DLD1 (cell line): ENCODE data around the gene C2.

Experiments
- in situ Hi-C: cut with HindIII; loops from 2 replicates; pipeline ENCODE4 v1.10.0; 2017; ENCODE audit warnings: low sequenced_read_pairs

Gene C2

GRCh38 chr6:31952890-31953289 is 25.4 kb downstream of the C2 start:
- in situ Hi-C loops: no loop called here

- in situ Hi-C loops: no loop called here
Observed at GRCh38 chr6:31954511-31954910, 27.0 kb downstream of the C2 start.

GRCh38 chr6:31956796-31957195 is 29.3 kb downstream of the C2 start:
- in situ Hi-C loops: no loop called here

GRCh38 chr6:31958412-31958740 is 30.9 kb downstream of the C2 start:
- in situ Hi-C loops: no loop called here

- in situ Hi-C loops: no loop called here
Observed at GRCh38 chr6:31958741-31959739, 31.5 kb downstream of the C2 start, which contains the start of the genes NELFE and SKIC2. TSS of gene NELFE (minus strand) at chr6:31958971. CDS start at chr6:31958446, 525 bp downstream. TSS of gene SKIC2 (plus strand) at chr6:31959175. CDS start at chr6:31959193, 18 bp downstream.

GRCh38 chr6:31961616-31962015 is 34.1 kb downstream of the C2 start:
- in situ Hi-C loops: no loop called here

- in situ Hi-C loops: no loop called here
Observed at GRCh38 chr6:31963921-31964320, 36.4 kb downstream of the C2 start.

- in situ Hi-C loops: no loop called here
Observed at GRCh38 chr6:31965700-31966099, 38.2 kb downstream of the C2 start.

- in situ Hi-C loops: no loop called here
Observed at GRCh38 chr6:31966506-31966905, 39.0 kb downstream of the C2 start.

GRCh38 chr6:31966997-31967925 is 39.7 kb downstream of the C2 start:
- in situ Hi-C loops: no loop called here

GRCh38 chr6:31967926-31968320 is 40.4 kb downstream of the C2 start:
- in situ Hi-C loops: no loop called here

- in situ Hi-C loops: no loop called here
Observed at GRCh38 chr6:31968326-31968725, 40.8 kb downstream of the C2 start.

- in situ Hi-C loops: no loop called here
Observed at GRCh38 chr6:31968791-31969711, 41.5 kb downstream of the C2 start.

- in situ Hi-C loops: no loop called here
Observed at GRCh38 chr6:31969712-31970603, 42.4 kb downstream of the C2 start.

- in situ Hi-C loops: no loop called here
Observed at GRCh38 chr6:31970604-31971271, 43.2 kb downstream of the C2 start.

- in situ Hi-C loops: no loop called here
Observed at GRCh38 chr6:31971279-31971992, 43.9 kb downstream of the C2 start.

- in situ Hi-C loops: no loop called here
Observed at GRCh38 chr6:31971993-31972708, 44.6 kb downstream of the C2 start, which contains the start of gene DXO. TSS of gene DXO (minus strand) at chr6:31972138. CDS start at chr6:31971675, 463 bp downstream.
